ENCODE measurements around the gene PSD2. TPM values are rescaled to one million over a fixed set of nuclear protein-coding genes. Genes with fewer than 3 reads are reported as not detected.
A peak's percentile ranks its signal among the peaks of the same experiment; 100 is the strongest.

The PSD2 gene
- total and polyA plus RNA-seq, 7 donors: 0.01 to 0.37 (median 0.04) TPM; not detected in 2

GRCh38 chr5:139884144-139884543, 88.5 kb downstream of the PSD2 start:
- 19 to 56% (median 37%) methylated on average over 3 of the region's 3 CpGs for WGBS, 3 donors
- Histone ChIP-seq H3K9me3 (no peaks in the 10 kb centered on the region), H3K27ac (peak overlapping the region; percentile 58), H3K36me3 (ENCODE audit: insufficient read depth in 1 of 2, low read depth in 1 of 2) (peaks cover 0 to 29% of the 10 kb centered on the region in 2 donors), H3K4me3 (no peak overlapping the region), H3K27me3 (ENCODE audit: insufficient read depth in 3 of 3, low read length in 2 of 3) (no peaks in the 10 kb centered on the region), H3K4me1 (peaks cover 16% of the 10 kb centered on the region)
- DNase-seq (peak; percentile 51 to 88), ATAC-seq (peak; percentile 68 to 90 (median 85))
- intact Hi-C loops (cut with DNase I): loop anchor here in 1 of 2 donors (5.0 kb wide), 1 partner anchor 83 kb away; no protein-coding TSS in a partner anchor
- no peak for TF ChIP-seq CTCF (IDR thresholded peaks at IDR 0.05)

GRCh38 chr5:139884734-139885133, 89.1 kb downstream of the PSD2 start:
- DNase-seq (no peak), ATAC-seq (no peak)
- intact Hi-C loops (cut with DNase I): loop anchor here in 1 of 2 donors (5.0 kb wide), 1 partner anchor 83 kb away; no protein-coding TSS in a partner anchor
- peaks cover 0 to 24% of the 10 kb centered on the region in 2 donors for H3K36me3 ChIP-seq (ENCODE audit: insufficient read depth in 1 of 2, low read depth in 1 of 2)
- peak overlapping the region; percentile 58 for H3K27ac ChIP-seq
- WGBS, 3 donors: 71 to 90% (median 86%) methylated on average over 3 of the region's 3 CpGs
- H3K4me3 ChIP-seq: no peak overlapping the region
- H3K27me3 ChIP-seq (ENCODE audit: insufficient read depth in 3 of 3, low read length in 2 of 3): no peaks in the 10 kb centered on the region
- peaks cover 16% of the 10 kb centered on the region for H3K4me1 ChIP-seq
- H3K9me3 ChIP-seq: no peaks in the 10 kb centered on the region
- no peak for TF ChIP-seq CTCF (IDR thresholded peaks at IDR 0.05)

GRCh38 chr5:139885172-139885856, 89.7 kb downstream of the PSD2 start:
- H3K9me3 ChIP-seq: no peaks in the 10 kb centered on the region
- H3K27me3 ChIP-seq (ENCODE audit: insufficient read depth in 3 of 3, low read length in 2 of 3): no peaks in the 10 kb centered on the region
- H3K4me3 ChIP-seq: no peak overlapping the region
- no peak for ATAC-seq
- H3K27ac ChIP-seq: peak overlapping the region; percentile 58
- no peak for DNase-seq
- WGBS, 3 donors: 95 to 97% (median 95%) methylated on average over 15 of the region's 15 CpGs
- peaks cover 0 to 20% of the 10 kb centered on the region in 2 donors for H3K36me3 ChIP-seq (ENCODE audit: insufficient read depth in 1 of 2, low read depth in 1 of 2)
- intact Hi-C loops (cut with DNase I): no loop called here
- peaks cover 16% of the 10 kb centered on the region for H3K4me1 ChIP-seq
- no peak for TF ChIP-seq CTCF (IDR thresholded peaks at IDR 0.05)

DNA sequence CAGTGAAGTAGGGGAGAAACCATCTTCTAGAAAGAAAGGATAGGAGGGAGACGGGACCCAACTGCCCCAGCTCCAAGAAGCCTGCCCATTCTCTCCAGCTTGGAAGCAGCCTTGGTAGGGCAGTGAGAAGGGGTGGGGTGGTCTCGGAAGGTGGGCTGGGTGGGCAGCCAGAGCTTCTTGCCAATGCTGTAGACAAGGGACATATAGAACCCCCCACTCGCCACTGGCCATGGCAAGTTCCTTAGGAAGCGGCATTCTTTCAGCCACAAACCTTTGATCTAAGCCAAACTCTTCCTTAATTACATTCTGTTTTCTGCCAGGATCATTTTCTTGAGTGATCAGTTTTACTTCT, 90.2 kb downstream of the PSD2 start:
- Histone ChIP-seq H3K9me3 (no peaks in the 10 kb centered on the region), H3K4me1 (peaks cover 16% of the 10 kb centered on the region), H3K27me3 (ENCODE audit: insufficient read depth in 3 of 3, low read length in 2 of 3) (no peaks in the 10 kb centered on the region), H3K36me3 (ENCODE audit: insufficient read depth in 1 of 2, low read depth in 1 of 2) (peaks cover 0 to 19% of the 10 kb centered on the region in 2 donors), H3K4me3 (no peak overlapping the region), H3K27ac (no peak overlapping the region)
- WGBS, 3 donors: 97 to 99% (median 99%) methylated on average over 4 of the region's 4 CpGs
- ATAC-seq: no peak
- intact Hi-C loops (cut with DNase I): no loop called here
- TF ChIP-seq CTCF (IDR thresholded peaks at IDR 0.05): no peak
- no peak for DNase-seq

DNA sequence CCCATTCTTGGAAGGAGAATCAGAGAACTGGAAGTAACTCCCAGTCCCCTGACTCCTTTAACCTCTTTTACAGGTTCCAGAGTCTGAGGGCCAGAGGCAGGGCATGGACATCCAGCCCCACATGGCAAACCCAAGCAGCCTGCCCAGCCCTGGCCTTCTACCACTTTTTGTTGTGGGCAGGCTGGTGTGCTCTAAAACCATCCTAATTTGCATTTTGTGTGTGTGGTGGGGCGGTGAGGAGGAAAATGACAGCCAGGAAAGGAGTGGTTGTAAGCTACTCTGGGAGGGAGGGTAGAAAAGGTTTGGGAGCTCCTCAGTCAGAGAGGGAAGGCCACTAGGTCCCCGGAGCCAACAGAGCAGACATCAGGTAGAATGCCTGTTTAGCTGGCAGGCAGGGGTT, 90.6 kb downstream of the PSD2 start:
- H3K27ac ChIP-seq: no peak overlapping the region
- no peak for TF ChIP-seq CTCF (IDR thresholded peaks at IDR 0.05)
- WGBS, 3 donors: 84 to 89% (median 84%) methylated on average over 2 of the region's 2 CpGs
- intact Hi-C loops (cut with DNase I): no loop called here
- no peak for ATAC-seq
- H3K36me3 ChIP-seq (ENCODE audit: insufficient read depth in 1 of 2, low read depth in 1 of 2): peaks cover 0 to 19% of the 10 kb centered on the region in 2 donors
- no peaks in the 10 kb centered on the region for H3K27me3 ChIP-seq (ENCODE audit: insufficient read depth in 3 of 3, low read length in 2 of 3)
- DNase-seq: no peak
- peaks cover 16% of the 10 kb centered on the region for H3K4me1 ChIP-seq
- no peak overlapping the region for H3K4me3 ChIP-seq
- no peaks in the 10 kb centered on the region for H3K9me3 ChIP-seq

Data from psoas muscle (tissue), 8 donors.